Thoracic aorta (tissue), 2 donors: ENCODE data around the gene OR10A6. TPM values are rescaled to one million over a fixed set of nuclear protein-coding genes. Genes with fewer than 3 reads are reported as not detected.

Experiments used
- ATAC-seq: fragments of 150-250 bp; one replicate; pipeline ENCODE4 v1.8.0; 2017; ENCODE audit warnings: low read depth; ENCODE audit not compliant: insufficient number of reproducible peaks, low FRiP score
- DNase-seq: peaks from one replicate; pipeline ENCODE4 v3.0.0-alpha.2; 2020; ENCODE audit warnings: low spot score
- H3K27ac ChIP-seq, 2 donors: fragments of 200-600 bp; sonication (generic); 1 replicate in 1 of 2; 2 replicates in 1 of 2; pipeline ENCODE4 v1.5.1; 2016; ENCODE audit warnings: mild to moderate bottlenecking in 2 of 2, moderate library complexity in 2 of 2
- H3K27me3 ChIP-seq: fragments of 200-600 bp; sonication (generic); replicated peaks from 2 replicates; pipeline ENCODE4 v1.6.0; 2016; ENCODE audit warnings: mild to moderate bottlenecking; ENCODE audit not compliant: insufficient read depth
- H3K36me3 ChIP-seq: fragments of 200-600 bp; sonication (generic); one replicate; pipeline ENCODE4 v1.5.1; 2016
- H3K4me1 ChIP-seq, 2 donors: fragments of 200-600 bp; sonication (generic); 1 replicate in 1 of 2; 2 replicates in 1 of 2; pipeline versions ENCODE4 v1.5.1 to v1.6.0; 2016; ENCODE audit warnings: low read depth in 2 of 2, mild to moderate bottlenecking in 1 of 2; ENCODE audit not compliant: control insufficient read depth in 1 of 2
- H3K4me3 ChIP-seq: fragments of 200-600 bp; sonication (generic); 2 replicates; pipeline ENCODE4 v1.5.1; 2016; ENCODE audit warnings: mild to moderate bottlenecking
- H3K9me3 ChIP-seq: fragments of 200-600 bp; sonication (generic); 2 replicates; pipeline ENCODE4 v1.5.1; 2016
- total RNA-seq, 2 donors: library from RNA; depleted of rRNA; stranded (reverse); fragments of >200 nt; gene quantifications; one replicate each; pipeline versions ENCODE4 v1.1.0 to v1.2.3, GENCODE V29; 2016
- TF ChIP-seq, protein P1 (sequence below): fragments of 200-600 bp; sonication (generic); IDR thresholded peaks from one replicate; pipeline ENCODE4 v1.5.1; 2019; ENCODE audit warnings: antibody characterized with exemption

Gene OR10A6
- total RNA-seq, 2 donors from 2014 or later: not detected

DNA sequence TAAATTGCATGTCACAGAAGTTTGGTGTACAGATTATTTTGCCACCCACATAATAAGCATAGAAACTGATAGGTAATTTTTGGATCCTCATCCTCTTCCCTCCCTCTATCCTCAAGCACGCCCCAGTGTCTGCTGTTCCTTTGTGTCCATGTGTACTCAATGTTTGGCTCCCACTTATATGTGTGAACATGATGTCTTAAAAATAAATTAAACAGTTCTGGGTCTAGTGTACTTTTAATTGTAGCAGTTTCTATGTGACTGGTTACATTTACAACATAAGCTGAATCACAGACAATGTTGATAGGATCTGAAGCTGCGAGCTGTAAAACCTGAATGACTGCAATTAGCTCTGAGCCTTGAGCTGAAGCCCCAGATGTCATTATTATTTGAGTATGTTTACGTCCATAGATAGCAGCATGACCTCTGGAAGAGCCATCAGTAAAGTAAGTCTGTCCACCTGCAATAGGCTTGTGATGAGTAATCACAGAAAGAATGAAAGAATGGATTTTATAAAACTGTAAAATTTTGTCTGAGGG is 29.7 kb downstream of the OR10A6 start:
- H3K9me3 ChIP-seq: no peaks in the 10 kb centered on the region
- no peak for DNase-seq
- no peaks in the 10 kb centered on the region for H3K27me3 ChIP-seq
- H3K4me1 ChIP-seq: peaks cover 8 to 12% of the 10 kb centered on the region in 2 donors
- TF ChIP-seq, protein P1, sequence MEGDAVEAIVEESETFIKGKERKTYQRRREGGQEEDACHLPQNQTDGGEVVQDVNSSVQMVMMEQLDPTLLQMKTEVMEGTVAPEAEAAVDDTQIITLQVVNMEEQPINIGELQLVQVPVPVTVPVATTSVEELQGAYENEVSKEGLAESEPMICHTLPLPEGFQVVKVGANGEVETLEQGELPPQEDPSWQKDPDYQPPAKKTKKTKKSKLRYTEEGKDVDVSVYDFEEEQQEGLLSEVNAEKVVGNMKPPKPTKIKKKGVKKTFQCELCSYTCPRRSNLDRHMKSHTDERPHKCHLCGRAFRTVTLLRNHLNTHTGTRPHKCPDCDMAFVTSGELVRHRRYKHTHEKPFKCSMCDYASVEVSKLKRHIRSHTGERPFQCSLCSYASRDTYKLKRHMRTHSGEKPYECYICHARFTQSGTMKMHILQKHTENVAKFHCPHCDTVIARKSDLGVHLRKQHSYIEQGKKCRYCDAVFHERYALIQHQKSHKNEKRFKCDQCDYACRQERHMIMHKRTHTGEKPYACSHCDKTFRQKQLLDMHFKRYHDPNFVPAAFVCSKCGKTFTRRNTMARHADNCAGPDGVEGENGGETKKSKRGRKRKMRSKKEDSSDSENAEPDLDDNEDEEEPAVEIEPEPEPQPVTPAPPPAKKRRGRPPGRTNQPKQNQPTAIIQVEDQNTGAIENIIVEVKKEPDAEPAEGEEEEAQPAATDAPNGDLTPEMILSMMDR: no peak
- no peak for ATAC-seq
- no peak overlapping the region for H3K27ac ChIP-seq
- no peaks in the 10 kb centered on the region for H3K36me3 ChIP-seq
- no peak overlapping the region for H3K4me3 ChIP-seq

DNA sequence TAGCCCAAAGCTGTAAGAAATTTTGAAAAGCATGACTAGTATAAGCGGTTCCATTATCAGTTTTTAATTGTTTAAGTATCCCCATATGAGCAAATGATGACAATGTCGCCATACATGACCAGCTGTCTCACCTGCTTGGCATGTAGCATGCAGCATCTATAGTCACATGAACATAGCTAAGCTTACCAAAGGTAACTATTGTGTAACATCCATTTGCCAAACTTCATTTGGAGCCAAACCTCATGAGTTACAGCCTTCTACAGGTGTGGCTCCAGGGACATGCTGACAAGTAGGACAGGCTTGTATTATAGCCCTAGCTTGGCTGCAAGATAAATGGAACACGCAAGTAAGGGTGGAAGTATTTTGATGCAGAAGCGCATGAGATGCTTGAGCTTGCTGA is 30.4 kb downstream of the OR10A6 start:
- ATAC-seq (no peak), DNase-seq (no peak)
- TF ChIP-seq, protein P1: no peak
- Histone ChIP-seq H3K4me1 (peaks cover 3 to 5% of the 10 kb centered on the region in 2 donors), H3K27me3 (no peaks in the 10 kb centered on the region), H3K9me3 (no peaks in the 10 kb centered on the region), H3K36me3 (no peaks in the 10 kb centered on the region), H3K27ac (no peak overlapping the region), H3K4me3 (no peak overlapping the region)

DNA sequence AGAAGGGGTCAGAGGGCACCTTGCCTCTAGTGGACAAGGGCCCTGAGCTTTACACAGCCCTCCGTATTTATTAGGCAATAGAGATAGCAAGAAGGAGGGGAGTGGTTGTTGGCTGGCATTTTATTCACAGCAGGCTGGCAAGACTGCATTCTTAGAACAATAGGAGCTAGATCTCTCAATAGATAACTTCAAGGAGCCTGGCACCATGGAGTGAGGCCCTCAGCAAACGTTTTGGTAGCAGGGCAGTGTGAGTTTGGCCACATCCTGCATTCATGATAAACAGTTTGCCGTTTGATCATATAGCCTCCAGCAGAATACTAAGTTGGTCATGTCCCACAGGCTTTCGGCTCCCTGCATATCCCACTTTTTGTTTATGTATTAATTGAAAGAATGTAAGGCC is 31.6 kb downstream of the OR10A6 start:
- TF ChIP-seq, protein P1: no peak
- H3K9me3 ChIP-seq: no peaks in the 10 kb centered on the region
- H3K4me3 ChIP-seq: no peak overlapping the region
- no peaks in the 10 kb centered on the region for H3K4me1 ChIP-seq
- H3K36me3 ChIP-seq: no peaks in the 10 kb centered on the region
- no peaks in the 10 kb centered on the region for H3K27me3 ChIP-seq
- H3K27ac ChIP-seq: no peak overlapping the region
- ATAC-seq (no peak), DNase-seq (no peak)

DNA sequence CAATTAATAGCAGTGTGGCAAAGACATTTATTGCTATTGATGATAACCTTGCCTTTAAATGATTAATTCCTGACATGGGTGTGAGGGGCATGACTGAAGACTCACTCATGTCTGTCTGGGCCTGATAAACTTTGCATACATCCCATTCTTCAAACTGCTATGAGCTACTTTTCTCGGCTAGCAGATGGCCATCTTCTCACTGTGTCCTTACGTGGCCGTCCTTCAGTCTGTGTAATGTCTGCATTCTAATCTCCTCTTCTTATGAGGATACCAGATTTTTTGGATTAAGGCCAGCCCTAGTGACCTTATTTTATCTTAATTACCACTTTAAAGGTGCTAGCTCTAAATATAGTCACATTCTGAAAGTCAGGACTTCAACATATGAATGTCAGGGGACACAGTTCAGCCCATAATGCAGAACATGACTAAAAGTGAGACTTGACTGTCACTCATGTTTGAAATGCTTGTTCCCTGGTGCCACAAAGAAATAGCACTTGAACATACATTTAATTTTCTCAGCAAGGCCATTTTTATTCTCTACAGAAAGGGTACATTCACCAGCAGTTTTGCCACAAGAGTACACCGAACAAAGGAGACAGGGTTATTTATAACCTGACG is 32.3 kb downstream of the OR10A6 start:
- Histone ChIP-seq H3K9me3 (no peaks in the 10 kb centered on the region), H3K27ac (no peak overlapping the region), H3K4me1 (no peaks in the 10 kb centered on the region), H3K27me3 (no peaks in the 10 kb centered on the region), H3K36me3 (no peaks in the 10 kb centered on the region), H3K4me3 (no peak overlapping the region)
- DNase-seq: no peak
- ATAC-seq: no peak
- TF ChIP-seq, protein P1: no peak

DNA sequence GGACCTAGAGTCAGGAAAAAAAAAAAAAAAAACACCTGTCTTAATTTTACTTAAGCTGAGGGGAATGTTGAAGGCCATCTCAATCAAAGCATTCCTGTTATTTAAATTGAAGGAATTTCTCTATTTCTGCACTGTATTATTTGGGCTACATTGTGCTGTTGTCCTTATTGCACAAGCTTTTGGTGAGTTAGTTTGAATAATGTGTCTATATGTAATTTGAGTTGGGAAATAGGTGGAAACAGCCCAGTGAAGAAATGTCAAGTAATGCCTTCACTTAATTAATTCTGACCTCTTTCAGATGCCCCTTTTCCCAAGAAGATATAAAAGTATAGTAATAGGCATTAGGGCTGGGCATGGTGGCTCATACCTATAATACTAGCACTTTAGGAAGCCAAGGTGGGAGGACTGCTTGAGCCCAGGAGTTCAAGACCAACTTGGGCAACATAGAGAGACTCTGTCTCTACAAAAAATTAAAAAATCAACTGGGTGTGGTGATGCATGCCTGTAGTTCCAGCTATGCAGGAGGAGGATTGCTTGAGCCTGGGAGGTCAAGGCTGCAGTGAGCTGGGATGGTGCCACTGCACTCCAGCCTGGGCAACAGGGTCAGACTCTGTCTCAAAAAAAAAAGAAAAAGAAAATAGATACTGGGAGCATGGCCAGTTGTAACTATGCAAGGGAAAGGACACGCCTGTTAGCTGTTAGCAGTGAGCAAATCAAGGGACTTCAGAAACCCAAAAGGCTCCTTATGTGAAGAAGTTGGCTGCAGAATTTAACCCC is 34.9 kb downstream of the OR10A6 start:
- Histone ChIP-seq H3K4me3 (no peak overlapping the region), H3K27ac (no peak overlapping the region), H3K27me3 (no peaks in the 10 kb centered on the region), H3K36me3 (no peaks in the 10 kb centered on the region), H3K9me3 (no peaks in the 10 kb centered on the region), H3K4me1 (no peaks in the 10 kb centered on the region)
- no peak for DNase-seq
- TF ChIP-seq, protein P1: no peak
- no peak for ATAC-seq
